Psoas muscle (tissue), 8 donors: ENCODE data around the gene VWA5A. TPM values are rescaled to one million over a fixed set of nuclear protein-coding genes. Genes with fewer than 3 reads are reported as not detected.

Experiments
- ATAC-seq, 4 donors: fragments of 200-7000 bp; cut with Tn5 transposase; one replicate each; pipeline ENCODE4 v1.9.1; 2020; ENCODE audit warnings: moderate library complexity in 3 of 4, mild to moderate bottlenecking in 2 of 4
- DNase-seq, 2 donors: peaks; one replicate each; pipeline ENCODE4 v3.0.0-alpha.2; 2020
- H3K27ac ChIP-seq: fragments of 200-600 bp; one replicate; pipeline ENCODE4 v1.8.0; 2022
- H3K27me3 ChIP-seq, 3 donors: fragments of 200-600 bp in 1 of 3; one replicate each; pipeline versions ENCODE4 v1.6.1 to v1.8.0; 2013 to 2022; ENCODE audit warnings: low read length in 2 of 3, mild to moderate bottlenecking in 2 of 3, moderate library complexity in 1 of 3; ENCODE audit not compliant: insufficient read depth in 3 of 3
- H3K36me3 ChIP-seq, 2 donors: fragments of 200-600 bp in 1 of 2; one replicate each; pipeline versions ENCODE4 v1.6.1 to v1.8.0; 2013 to 2022; ENCODE audit warnings: low read depth in 1 of 2, mild to moderate bottlenecking in 1 of 2, moderate library complexity in 1 of 2; ENCODE audit not compliant: insufficient read depth in 1 of 2
- H3K4me1 ChIP-seq: fragments of 200-600 bp; one replicate; pipeline ENCODE4 v1.8.0; 2022
- H3K4me3 ChIP-seq: fragments of 200-600 bp; one replicate; pipeline ENCODE4 v1.8.0; 2022; ENCODE audit warnings: mild to moderate bottlenecking
- H3K9me3 ChIP-seq: fragments of 200-600 bp; one replicate; pipeline ENCODE4 v1.8.0; 2022
- CTCF ChIP-seq: fragments of 200-600 bp; IDR thresholded peaks from one replicate; pipeline ENCODE4 v1.8.0; 2022; ENCODE audit warnings: antibody characterized with exemption
- WGBS, 3 donors: extraction: QIAGEN DNeasy Blood & Tissue Kit; methylation state at CpG; one replicate each; pipeline versions ENCODE4 v1.1.6 to v1.1.7; 2013; 5-methylcytosine and 5-hydroxymethylcytosine counted together
- intact Hi-C, 2 donors: fragments of 100-400 bp; cut with DNase I; formaldehyde crosslinking; loops; one replicate each; pipeline versions ENCODE4 v1.11.0 to v1.14.2; 2022
- polyA plus RNA-seq, 3 donors: library from polyadenylated mRNA; stranded (reverse); fragments of 200-250 nt; gene quantifications; one replicate each; pipeline ENCODE4 v1.2.3, GENCODE V29; 2013
- total RNA-seq, 4 donors: library from RNA; stranded (reverse); fragmentation: NEBNext Ultra II Directional in 2 of 4; extraction: Animal tissue kit (Norgen Biotek cat#: 25700) in 2 of 4; gene quantifications; one replicate each; pipeline versions ENCODE4 v1.2.1 to v1.2.4, GENCODE V29; 2021 to 2023
- donor health status: healthy with polysubstance abuse.
- donor health status: DM: no; HTN: no; CAD: no; lungs with moderate emphysema.
- donor health status: Bipolar disorder and iron deficiency.
- donor health status: healthy.
- donor health status: DM: yes; HTN: yes; CAD: no.
- donor health status: DM: no; HTN: no; CAD: no.
- donor health status: DM: no; HTN: no; CAD: no.
- donor health status: DM: yes; HTN: yes; CAD: no.

Gene VWA5A
- total and polyA plus RNA-seq, 7 donors, result 1.2 to 6.7 (median 3.4) TPM

DNA sequence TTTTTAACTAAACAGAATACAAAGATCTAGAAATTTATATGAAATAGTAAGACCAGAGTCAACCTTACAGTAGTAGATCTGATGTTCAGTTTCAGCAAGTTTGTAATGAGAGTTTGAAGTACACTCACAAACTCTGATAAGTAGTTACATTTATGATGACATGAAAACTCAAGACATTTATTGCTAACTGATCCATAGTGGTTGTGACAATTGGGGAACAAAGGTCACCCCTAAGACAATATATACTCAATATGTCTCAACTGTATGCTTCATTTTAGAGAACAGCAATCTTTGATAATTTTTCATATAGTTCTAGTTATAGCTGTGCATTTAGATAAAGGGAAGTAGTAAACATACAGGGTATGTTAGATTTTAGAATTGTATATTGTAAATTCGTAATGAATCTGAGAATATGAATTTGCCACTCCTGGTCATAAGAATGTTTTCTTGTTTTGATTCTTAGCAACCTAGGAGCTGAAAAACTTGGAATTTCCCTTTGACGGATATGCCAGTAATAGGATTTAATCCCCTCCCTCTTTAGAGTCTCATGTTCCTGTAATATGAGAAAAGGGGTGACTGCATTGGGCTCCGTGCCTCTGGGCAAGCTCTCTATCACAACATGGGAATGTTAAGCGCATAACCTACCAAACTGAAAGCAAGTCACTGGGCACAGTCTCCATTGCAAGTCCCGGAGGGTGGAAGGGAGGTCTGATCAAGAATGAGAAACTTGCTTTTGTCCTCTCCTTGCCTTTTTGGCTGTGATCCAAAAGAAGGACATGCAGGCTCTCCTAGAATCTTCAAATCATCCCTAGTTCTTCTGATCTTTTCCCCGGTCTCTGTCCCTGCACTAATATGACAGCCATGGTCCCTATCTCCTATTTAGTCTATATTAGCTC lies 79.3 kb downstream of the VWA5A start:
- TF ChIP-seq CTCF, result no peak
- no peak overlapping the region for H3K27ac ChIP-seq
- no peak overlapping the region for H3K4me3 ChIP-seq
- intact Hi-C loops, result loop anchor here in 1 of 2 donors (5.0 kb wide), 1 partner anchor 122 kb away; no protein-coding TSS in a partner anchor
- whole genome bisulfite sequencing, 3 donors, result 19 to 23% (median 23%) methylated on average over 6 of the region's 6 CpGs
- H3K4me1 ChIP-seq, result no peaks in the 10 kb centered on the region
- no peaks in the 10 kb centered on the region for H3K27me3 ChIP-seq
- no peak for ATAC-seq
- H3K36me3 ChIP-seq, result no peaks in the 10 kb centered on the region
- DNase-seq, result no peak
- no peaks in the 10 kb centered on the region for H3K9me3 ChIP-seq

GRCh38 chr11:124195189-124195734 lies 80.0 kb downstream of the VWA5A start:
- no peaks in the 10 kb centered on the region for H3K36me3 ChIP-seq
- no peak overlapping the region for H3K27ac ChIP-seq
- intact Hi-C loops, result no loop called here
- WGBS, 3 donors, result 27 to 33% (median 28%) methylated on average over 4 of the region's 4 CpGs
- H3K27me3 ChIP-seq, result no peaks in the 10 kb centered on the region
- DNase-seq, result no peak
- peak in 2 of 4 donors; percentile 40 to 46 for ATAC-seq
- H3K9me3 ChIP-seq, result no peaks in the 10 kb centered on the region
- TF ChIP-seq CTCF, result peak; percentile 42
- no peak overlapping the region for H3K4me3 ChIP-seq
- no peaks in the 10 kb centered on the region for H3K4me1 ChIP-seq

Other genes with a start within 250 kb of the VWA5A start
- gene TMEM225, start 229.8 kb upstream of the VWA5A start, total RNA-seq, result not detected
- gene TMEM225, start 229.8 kb upstream of the VWA5A start, polyA plus RNA-seq, result not detected
- not detected for gene OR8D4, start 213.3 kb upstream of the VWA5A start, total RNA-seq
- not detected for gene OR8D4, start 213.3 kb upstream of the VWA5A start, polyA plus RNA-seq
- gene OR4D5, start 175.8 kb upstream of the VWA5A start, total RNA-seq, result not detected
- not detected for gene OR4D5, start 175.8 kb upstream of the VWA5A start, polyA plus RNA-seq
- not detected for gene OR6T1, start 171.6 kb upstream of the VWA5A start, total RNA-seq
- not detected for gene OR6T1, start 171.6 kb upstream of the VWA5A start, polyA plus RNA-seq
- not detected for gene OR10S1, start 137.7 kb upstream of the VWA5A start, total RNA-seq
- not detected for gene OR10S1, start 137.7 kb upstream of the VWA5A start, polyA plus RNA-seq
- gene OR10G6, start 120.3 kb upstream of the VWA5A start, total RNA-seq, result not detected
- gene OR10G6, start 120.3 kb upstream of the VWA5A start, polyA plus RNA-seq, result not detected
- not detected for gene OR10G4, start 102.5 kb upstream of the VWA5A start, total RNA-seq
- gene OR10G4, start 102.5 kb upstream of the VWA5A start, polyA plus RNA-seq, result not detected
- gene OR10G9, start 92.4 kb upstream of the VWA5A start, total RNA-seq, result not detected
- not detected for gene OR10G9, start 92.4 kb upstream of the VWA5A start, polyA plus RNA-seq
- not detected for gene OR10G8, start 88.7 kb upstream of the VWA5A start, total RNA-seq
- not detected for gene OR10G8, start 88.7 kb upstream of the VWA5A start, polyA plus RNA-seq
- gene OR10G7, start 74.1 kb upstream of the VWA5A start, total RNA-seq, result not detected
- gene OR10G7, start 74.1 kb upstream of the VWA5A start, polyA plus RNA-seq, result not detected
- gene OR10D3, start 67.9 kb downstream of the VWA5A start, total RNA-seq, result not detected
- gene OR10D3, start 67.9 kb downstream of the VWA5A start, polyA plus RNA-seq, result not detected
- gene OR8G1, start 125.6 kb downstream of the VWA5A start, total RNA-seq, result not detected
- gene OR8G1, start 125.6 kb downstream of the VWA5A start, polyA plus RNA-seq, result not detected
- not detected for gene OR8G5, start 140.9 kb downstream of the VWA5A start, total RNA-seq
- not detected for gene OR8G5, start 140.9 kb downstream of the VWA5A start, polyA plus RNA-seq
- gene OR8D1, start 198.5 kb downstream of the VWA5A start, total RNA-seq, result not detected
- gene OR8D1, start 198.5 kb downstream of the VWA5A start, polyA plus RNA-seq, result not detected
- not detected for gene OR8D2, start 204.7 kb downstream of the VWA5A start, total RNA-seq
- not detected for gene OR8D2, start 204.7 kb downstream of the VWA5A start, polyA plus RNA-seq